SU-DHL-6 (cell line): ENCODE measurements around the gene IL21R.

Experiments
- H2AFZ ChIP-seq: fragments of 200-600 bp; sonication (generic); 2 replicates; pipeline ENCODE4 v1.6.1; 2014; ENCODE audit warnings: low read depth, mild to moderate bottlenecking, moderate library complexity, mixed read lengths, antibody characterized with exemption, low read length; ENCODE audit not compliant: severe bottlenecking
- H3F3A ChIP-seq: fragments of 200-600 bp; shearing (Covaris generic); 2 replicates; pipeline ENCODE4 v1.6.0; 2016; ENCODE audit warnings: antibody characterized with exemption, mild to moderate bottlenecking; ENCODE audit not compliant: insufficient read depth
- H3K27ac ChIP-seq: fragments of 200-600 bp; sonication (generic); 2 replicates; pipeline ENCODE4 v1.5.1; 2016; ENCODE audit warnings: low read depth, mild to moderate bottlenecking, low read length, moderate library complexity, mixed read lengths
- H3K27me3 ChIP-seq: fragments of 200-600 bp; sonication (generic), shearing (Covaris generic); 2 replicates; pipeline ENCODE4 v1.6.0; 2014; ENCODE audit warnings: mild to moderate bottlenecking, low read length
- H3K36me3 ChIP-seq: fragments of 200-600 bp; sonication (generic); 2 replicates; pipeline ENCODE4 v1.6.1; 2014; ENCODE audit warnings: mild to moderate bottlenecking, low read length, mixed read lengths
- H3K4me2 ChIP-seq: fragments of 300-600, 200-600 bp; shearing (Covaris generic), sonication (generic); 2 replicates; pipeline ENCODE4 v1.6.0; 2014; ENCODE audit warnings: low read length, low read depth, mild to moderate bottlenecking; ENCODE audit not compliant: poor library complexity, severe bottlenecking
- H3K4me3 ChIP-seq: fragments of 200-600 bp; sonication (generic); 2 replicates; pipeline ENCODE4 v1.5.1; 2014; ENCODE audit warnings: antibody characterized with exemption, low read length, mild to moderate bottlenecking, mixed read lengths; ENCODE audit not compliant: insufficient read depth, poor library complexity, severe bottlenecking
- H3K79me2 ChIP-seq: fragments of 200-600 bp; sonication (generic); 2 replicates; pipeline ENCODE4 v1.6.1; 2014; ENCODE audit warnings: mild to moderate bottlenecking, low read length, moderate library complexity; ENCODE audit not compliant: insufficient read depth
- H3K9ac ChIP-seq: fragments of 200-600 bp; sonication (generic); 2 replicates; pipeline ENCODE4 v1.7.0; 2014; ENCODE audit warnings: mild to moderate bottlenecking, low read length
- H3K9me2 ChIP-seq: fragments of 200-600 bp; sonication (generic); replicated peaks from 2 replicates; pipeline ENCODE4 v1.6.1; 2014; ENCODE audit warnings: low read length; ENCODE audit not compliant: insufficient read depth
- H3K9me3 ChIP-seq: fragments of 200-600 bp; sonication (generic); 2 replicates; pipeline ENCODE4 v1.6.1; 2014; ENCODE audit warnings: low read length, mixed read lengths; ENCODE audit not compliant: insufficient read depth
- H4K20me1 ChIP-seq: fragments of 200-600 bp; sonication (generic); 2 replicates; pipeline ENCODE4 v1.6.1; 2014; ENCODE audit warnings: low read depth, mild to moderate bottlenecking, antibody characterized with exemption, low read length, moderate library complexity, mixed read lengths
- CTCF ChIP-seq: fragments of 200-600 bp; sonication (generic); IDR thresholded peaks from one replicate; pipeline ENCODE4 v1.5.1; 2017; ENCODE audit warnings: antibody characterized with exemption, mild to moderate bottlenecking, low read length, moderate library complexity; ENCODE audit not compliant: insufficient read depth, poor library complexity, severe bottlenecking
- EZH2phosphoT487 ChIP-seq: fragments of 200-600 bp; sonication (generic), shearing (Covaris generic); conservative IDR thresholded peaks from 2 replicates; pipeline ENCODE4 v1.6.1; 2018; ENCODE audit warnings: mild to moderate bottlenecking, antibody characterized with exemption, low read length, moderate library complexity, mixed read lengths

IL21R gene

GRCh38 chr16:27445502-27446175 is 43.7 kb downstream of the IL21R start:
- H3K27ac ChIP-seq, result no peak overlapping the region
- no peaks in the 10 kb centered on the region for H3K9me2 ChIP-seq
- peaks cover 9% of the 10 kb centered on the region; the same call in 1 of the 2 replicates for H3F3A ChIP-seq
- H3K36me3 ChIP-seq, result no peaks in the 10 kb centered on the region; the same call in none of the 2 replicates
- no peaks in the 10 kb centered on the region for H3K9me3 ChIP-seq
- H3K4me2 ChIP-seq, result no peak overlapping the region
- no peaks in the 10 kb centered on the region for H3K79me2 ChIP-seq
- H3K27me3 ChIP-seq, result no peaks in the 10 kb centered on the region
- no peak for TF ChIP-seq EZH2phosphoT487
- no peak for TF ChIP-seq CTCF
- H2AFZ ChIP-seq, result no peak overlapping the region
- H4K20me1 ChIP-seq, result no peaks in the 10 kb centered on the region
- H3K9ac ChIP-seq, result no peak overlapping the region
- no peak overlapping the region for H3K4me3 ChIP-seq

GRCh38 chr16:27446721-27447120 is 44.7 kb downstream of the IL21R start:
- no peaks in the 10 kb centered on the region for H3K9me2 ChIP-seq
- no peak overlapping the region for H3K4me3 ChIP-seq
- no peaks in the 10 kb centered on the region for H3K27me3 ChIP-seq
- no peaks in the 10 kb centered on the region for H3K79me2 ChIP-seq
- no peak overlapping the region for H2AFZ ChIP-seq
- H3K4me2 ChIP-seq, result no peak overlapping the region
- 0 out of 2 replicates have a peak overlapping the region, but pooled peaks have one; percentile 3 for H3K27ac ChIP-seq
- H3K9ac ChIP-seq, result no peak overlapping the region
- no peaks in the 10 kb centered on the region; the same call in none of the 2 replicates for H3K36me3 ChIP-seq
- no peaks in the 10 kb centered on the region for H4K20me1 ChIP-seq
- H3K9me3 ChIP-seq, result no peaks in the 10 kb centered on the region
- H3F3A ChIP-seq, result peaks cover 12% of the 10 kb centered on the region; the same call in 1 of the 2 replicates
- TF ChIP-seq EZH2phosphoT487 (no peak), CTCF (no peak)

GRCh38 chr16:27447301-27447700 is 45.3 kb downstream of the IL21R start:
- Histone ChIP-seq H3K36me3 (no peaks in the 10 kb centered on the region; the same call in none of the 2 replicates), H3K79me2 (no peaks in the 10 kb centered on the region), H3K9me2 (no peaks in the 10 kb centered on the region), H3K27ac (no peak overlapping the region), H3K4me3 (no peak overlapping the region), H2AFZ (no peak overlapping the region), H3K27me3 (no peaks in the 10 kb centered on the region), H3K4me2 (no peak overlapping the region), H3K9ac (no peak overlapping the region), H3F3A (peaks cover 12% of the 10 kb centered on the region; the same call in 1 of the 2 replicates), H3K9me3 (no peaks in the 10 kb centered on the region), H4K20me1 (no peaks in the 10 kb centered on the region)
- TF ChIP-seq CTCF, result no peak
- TF ChIP-seq EZH2phosphoT487, result no peak
